Psoas muscle (tissue), 8 donors: ENCODE results near the gene KDM1A. TPM values are rescaled to one million over a fixed set of nuclear protein-coding genes. Genes with fewer than 3 reads are reported as not detected.

ENCODE experiments used
- ATAC-seq, 4 donors: fragments of 200-7000 bp; cut with Tn5 transposase; one replicate each; pipeline ENCODE4 v1.9.1; 2020; ENCODE audit warnings: moderate library complexity in 3 of 4, mild to moderate bottlenecking in 2 of 4
- DNase-seq, 2 donors: peaks; one replicate each; pipeline ENCODE4 v3.0.0-alpha.2; 2020
- H3K27ac ChIP-seq: fragments of 200-600 bp; one replicate; pipeline ENCODE4 v1.8.0; 2022
- H3K27me3 ChIP-seq, 3 donors: fragments of 200-600 bp in 1 of 3; one replicate each; pipeline versions ENCODE4 v1.6.1 to v1.8.0; 2013 to 2022; ENCODE audit warnings: low read length in 2 of 3, mild to moderate bottlenecking in 2 of 3, moderate library complexity in 1 of 3; ENCODE audit not compliant: insufficient read depth in 3 of 3
- H3K36me3 ChIP-seq, 2 donors: fragments of 200-600 bp in 1 of 2; one replicate each; pipeline versions ENCODE4 v1.6.1 to v1.8.0; 2013 to 2022; ENCODE audit warnings: low read depth in 1 of 2, mild to moderate bottlenecking in 1 of 2, moderate library complexity in 1 of 2; ENCODE audit not compliant: insufficient read depth in 1 of 2
- H3K4me1 ChIP-seq: fragments of 200-600 bp; one replicate; pipeline ENCODE4 v1.8.0; 2022
- H3K4me3 ChIP-seq: fragments of 200-600 bp; one replicate; pipeline ENCODE4 v1.8.0; 2022; ENCODE audit warnings: mild to moderate bottlenecking
- H3K9me3 ChIP-seq: fragments of 200-600 bp; one replicate; pipeline ENCODE4 v1.8.0; 2022
- WGBS, 3 donors: extraction: QIAGEN DNeasy Blood & Tissue Kit; methylation state at CpG; one replicate each; pipeline versions ENCODE4 v1.1.6 to v1.1.7; 2013; 5-methylcytosine and 5-hydroxymethylcytosine counted together
- intact Hi-C, 2 donors: fragments of 100-400 bp; cut with DNase I; formaldehyde crosslinking; loops; one replicate each; pipeline versions ENCODE4 v1.11.0 to v1.14.2; 2022
- polyA plus RNA-seq, 3 donors: library from polyadenylated mRNA; stranded (reverse); fragments of 200-250 nt; gene quantifications; one replicate each; pipeline ENCODE4 v1.2.3, GENCODE V29; 2013
- total RNA-seq, 4 donors: library from RNA; stranded (reverse); fragmentation: NEBNext Ultra II Directional in 2 of 4; extraction: Animal tissue kit (Norgen Biotek cat#: 25700) in 2 of 4; gene quantifications; one replicate each; pipeline versions ENCODE4 v1.2.1 to v1.2.4, GENCODE V29; 2021 to 2023
- TF ChIP-seq, protein P1 (sequence below): fragments of 200-600 bp; IDR thresholded peaks from one replicate; pipeline ENCODE4 v1.8.0; 2022; ENCODE audit warnings: antibody characterized with exemption
- donor health status: healthy with polysubstance abuse.
- donor health status: DM: no; HTN: no; CAD: no; lungs with moderate emphysema.
- donor health status: Bipolar disorder and iron deficiency.
- donor health status: healthy.
- donor health status: DM: yes; HTN: yes; CAD: no.
- donor health status: DM: no; HTN: no; CAD: no.
- donor health status: DM: no; HTN: no; CAD: no.
- donor health status: DM: yes; HTN: yes; CAD: no.

Gene KDM1A
- total and polyA plus RNA-seq, 7 donors, result 29.1 to 49.2 (median 41.5) TPM

DNA sequence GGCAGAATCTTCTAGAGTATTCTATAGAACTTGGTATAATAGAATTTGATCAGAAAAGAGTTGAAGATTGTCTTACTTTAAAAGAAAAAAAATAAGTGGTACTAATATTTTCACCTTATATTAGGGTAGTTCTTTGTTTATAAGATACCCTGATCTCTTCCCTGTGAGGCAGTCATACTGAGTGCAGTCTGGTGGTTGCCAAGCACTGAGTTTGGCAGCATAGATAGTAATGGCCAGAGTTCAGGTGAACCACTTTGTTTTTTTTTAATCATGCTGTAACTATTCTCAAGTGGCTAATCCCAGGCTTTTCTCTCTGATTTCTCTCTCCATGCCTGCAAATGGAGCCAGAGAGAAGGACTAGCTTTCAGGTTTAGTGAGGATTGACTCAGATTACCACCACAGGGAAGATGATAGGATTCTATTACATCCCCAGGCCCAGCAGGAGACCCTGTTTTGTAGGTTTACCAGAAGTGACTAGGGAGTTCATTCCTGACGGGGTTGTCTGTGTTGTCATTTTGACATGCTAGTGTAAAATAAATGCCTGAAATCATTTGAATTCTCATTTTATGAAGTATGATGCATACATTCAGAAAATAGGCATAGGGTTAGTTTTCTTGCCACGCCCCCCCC lies 16.7 kb downstream of the KDM1A start:
- Histone ChIP-seq H3K4me1 (peaks cover 6% of the 10 kb centered on the region), H3K27ac (no peak overlapping the region), H3K9me3 (no peaks in the 10 kb centered on the region), H3K36me3 (no peaks in the 10 kb centered on the region), H3K27me3 (no peaks in the 10 kb centered on the region), H3K4me3 (no peak overlapping the region)
- DNase-seq (no peak), ATAC-seq (peak in 1 of 4 donors; percentile 30)
- 68 to 90% (median 81%) methylated on average over 2 of the region's 2 CpGs for WGBS, 3 donors
- intact Hi-C loops, result no loop called here
- TF ChIP-seq, protein P1, sequence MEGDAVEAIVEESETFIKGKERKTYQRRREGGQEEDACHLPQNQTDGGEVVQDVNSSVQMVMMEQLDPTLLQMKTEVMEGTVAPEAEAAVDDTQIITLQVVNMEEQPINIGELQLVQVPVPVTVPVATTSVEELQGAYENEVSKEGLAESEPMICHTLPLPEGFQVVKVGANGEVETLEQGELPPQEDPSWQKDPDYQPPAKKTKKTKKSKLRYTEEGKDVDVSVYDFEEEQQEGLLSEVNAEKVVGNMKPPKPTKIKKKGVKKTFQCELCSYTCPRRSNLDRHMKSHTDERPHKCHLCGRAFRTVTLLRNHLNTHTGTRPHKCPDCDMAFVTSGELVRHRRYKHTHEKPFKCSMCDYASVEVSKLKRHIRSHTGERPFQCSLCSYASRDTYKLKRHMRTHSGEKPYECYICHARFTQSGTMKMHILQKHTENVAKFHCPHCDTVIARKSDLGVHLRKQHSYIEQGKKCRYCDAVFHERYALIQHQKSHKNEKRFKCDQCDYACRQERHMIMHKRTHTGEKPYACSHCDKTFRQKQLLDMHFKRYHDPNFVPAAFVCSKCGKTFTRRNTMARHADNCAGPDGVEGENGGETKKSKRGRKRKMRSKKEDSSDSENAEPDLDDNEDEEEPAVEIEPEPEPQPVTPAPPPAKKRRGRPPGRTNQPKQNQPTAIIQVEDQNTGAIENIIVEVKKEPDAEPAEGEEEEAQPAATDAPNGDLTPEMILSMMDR, result no peak

DNA sequence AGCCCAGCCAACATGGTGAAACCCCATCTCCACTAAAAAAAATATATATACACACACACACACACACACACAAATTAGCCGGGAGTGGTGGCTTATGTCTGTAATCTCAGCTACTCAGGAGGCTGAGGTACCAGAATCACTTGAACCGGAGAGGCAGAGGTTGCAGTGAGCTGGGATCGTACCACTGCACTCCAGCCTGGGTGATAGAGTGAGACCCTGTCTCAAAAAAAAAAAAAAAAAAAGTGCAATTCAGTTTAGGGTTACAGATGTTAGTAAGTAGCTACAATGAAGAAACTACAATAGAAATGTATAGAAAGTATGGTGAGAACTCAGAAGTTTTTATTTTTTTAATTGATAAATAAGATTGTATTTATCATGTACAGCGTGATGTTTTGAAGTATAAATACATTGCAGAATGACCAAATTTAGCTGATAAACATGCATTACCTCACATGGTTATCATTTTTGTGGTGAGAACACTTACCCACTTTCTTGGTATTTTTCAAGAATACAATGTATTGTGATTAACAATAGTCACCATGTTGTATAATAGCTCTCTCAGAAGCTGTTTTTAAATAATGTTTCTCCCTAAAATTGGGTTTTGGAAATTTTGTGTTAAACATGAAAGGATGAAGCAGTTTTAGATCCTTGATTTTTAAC lies 17.9 kb downstream of the KDM1A start:
- ATAC-seq (no peak), DNase-seq (no peak)
- Histone ChIP-seq H3K27me3 (no peaks in the 10 kb centered on the region), H3K4me1 (peaks cover 6% of the 10 kb centered on the region), H3K27ac (no peak overlapping the region), H3K9me3 (no peaks in the 10 kb centered on the region), H3K4me3 (no peak overlapping the region), H3K36me3 (no peaks in the 10 kb centered on the region)
- TF ChIP-seq, protein P1, result no peak
- 85 to 88% (median 87%) methylated on average over 4 of the region's 4 CpGs for WGBS, 3 donors
- intact Hi-C loops, result no loop called here

DNA sequence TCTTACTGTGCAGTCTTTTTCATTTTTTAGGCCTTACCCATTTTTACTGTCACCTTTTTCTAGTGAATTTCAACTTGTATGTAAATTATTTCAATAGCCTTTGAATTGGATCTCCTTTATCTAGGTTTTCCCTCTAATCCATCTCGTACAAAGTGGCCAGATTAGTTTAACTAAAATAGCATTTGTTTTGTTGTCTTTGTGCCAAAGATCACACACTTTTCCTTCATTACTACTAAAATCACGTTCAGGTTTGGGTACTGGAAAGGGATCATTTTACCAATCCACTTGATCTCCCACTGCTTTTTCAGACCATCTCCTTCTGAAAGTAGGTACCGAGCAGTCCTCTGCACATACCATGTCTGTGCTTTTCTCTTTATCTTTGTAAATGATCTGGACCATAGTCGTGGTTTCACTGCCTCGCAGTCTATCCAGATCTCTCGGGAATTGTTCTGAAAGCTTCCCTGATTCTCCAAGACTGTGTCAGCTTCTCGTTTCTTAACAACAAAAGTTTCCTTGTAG lies 20.1 kb downstream of the KDM1A start:
- TF ChIP-seq, protein P1, result no peak
- Histone ChIP-seq H3K9me3 (no peaks in the 10 kb centered on the region), H3K27me3 (no peaks in the 10 kb centered on the region), H3K36me3 (peaks cover 0 to 2% of the 10 kb centered on the region in 2 donors), H3K4me3 (no peak overlapping the region), H3K4me1 (no peaks in the 10 kb centered on the region), H3K27ac (no peak overlapping the region)
- ATAC-seq (no peak), DNase-seq (no peak)
- intact Hi-C loops, result no loop called here
- WGBS, 3 donors, result 59 to 68% (median 61%) methylated on average over 7 of the region's 7 CpGs

DNA sequence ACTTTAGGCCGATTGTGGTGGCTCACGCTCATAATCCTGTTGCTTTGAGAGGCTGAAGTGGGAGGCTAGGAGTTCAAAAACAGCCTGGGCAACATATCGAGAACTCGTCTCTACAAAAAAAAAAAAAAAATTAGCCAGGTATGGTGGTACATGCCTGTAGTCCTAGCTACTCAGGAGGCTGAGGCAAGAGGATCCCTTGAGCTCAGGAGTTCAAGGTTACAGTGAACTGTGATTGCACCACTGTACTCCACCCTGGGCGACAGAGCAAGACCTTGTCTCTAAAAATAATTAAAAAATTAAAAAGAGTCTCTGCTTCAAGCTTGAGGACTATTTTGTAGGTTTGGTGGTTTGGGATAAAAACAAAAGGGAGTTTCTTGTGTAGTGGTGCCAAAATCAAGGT lies 21.2 kb downstream of the KDM1A start:
- Histone ChIP-seq H3K9me3 (no peaks in the 10 kb centered on the region), H3K36me3 (peaks cover 0 to 2% of the 10 kb centered on the region in 2 donors), H3K27me3 (no peaks in the 10 kb centered on the region), H3K27ac (no peak overlapping the region), H3K4me3 (no peak overlapping the region), H3K4me1 (no peaks in the 10 kb centered on the region)
- TF ChIP-seq, protein P1, result no peak
- intact Hi-C loops, result no loop called here
- ATAC-seq (no peak), DNase-seq (no peak)
- 96 to 98% (median 96%) methylated on average over 5 of the region's 5 CpGs for WGBS, 3 donors
